Keratinocyte (primary cell): ENCODE data around the gene SUGCT. TPM values are rescaled to one million over a fixed set of nuclear protein-coding genes. Genes with fewer than 3 reads are reported as not detected.

ENCODE experiments used
- DNase-seq: peaks from one replicate; pipeline ENCODE4 v3.0.0-alpha.2; 2011; ENCODE audit warnings: low read depth, missing footprints, low spot score
- FAIRE-seq: peaks from 2 replicates; lab custom pipeline; 2011; peaks lifted over from hg19 to GRCh38; lab: Jason Lieb, UNC
- H2AFZ ChIP-seq: 2 replicates; pipeline ENCODE4 v1.6.0; 2012; ENCODE audit warnings: low read length, control low read depth, inconsistent platforms; ENCODE audit not compliant: control insufficient read depth
- H3K27ac ChIP-seq: 2 replicates; pipeline ENCODE4 v1.5.1; 2011; ENCODE audit warnings: low read length; ENCODE audit not compliant: control insufficient read depth, insufficient read depth
- H3K27me3 ChIP-seq: 3 replicates; pipeline ENCODE4 v1.6.0; 2011; ENCODE audit warnings: low read length; ENCODE audit not compliant: control insufficient read depth, insufficient read depth; ENCODE audit errors: extremely low read depth
- H3K36me3 ChIP-seq, 2 experiments: 2 replicates in 1 of 2; 3 replicates in 1 of 2; pipeline ENCODE4 v1.5.1; 2011; ENCODE audit warnings: low read length in 2 of 2, mild to moderate bottlenecking in 1 of 2; ENCODE audit not compliant: control insufficient read depth in 2 of 2, insufficient read depth in 2 of 2; ENCODE audit errors: extremely low read depth in 1 of 2
- H3K4me1 ChIP-seq: 3 replicates; pipeline ENCODE4 v1.5.1; 2011; ENCODE audit warnings: low read length; ENCODE audit not compliant: control insufficient read depth, insufficient read depth; ENCODE audit errors: extremely low read depth
- H3K4me2 ChIP-seq: 3 replicates; pipeline ENCODE4 v1.6.0; 2011; ENCODE audit warnings: low read depth, low read length; ENCODE audit not compliant: control insufficient read depth, insufficient read depth; ENCODE audit errors: extremely low read depth
- H3K4me3 ChIP-seq, 3 experiments: fragments of 200-600 bp in 1 of 3; sonication (generic) in 1 of 3; 2 replicates in 2 of 3; 3 replicates in 1 of 3; pipeline ENCODE4 v1.5.1; 2011 to 2016; ENCODE audit warnings: low read length in 3 of 3, mild to moderate bottlenecking in 3 of 3, control low read depth in 2 of 3, inconsistent platforms in 1 of 3, low read depth in 1 of 3, mixed read lengths in 1 of 3, mixed run types in 1 of 3, moderate library complexity in 1 of 3; ENCODE audit not compliant: control insufficient read depth in 2 of 3, insufficient read depth in 2 of 3; ENCODE audit errors: extremely low read depth in 1 of 3
- H3K79me2 ChIP-seq: 2 replicates; pipeline ENCODE4 v1.6.0; 2012; ENCODE audit warnings: low read length; ENCODE audit not compliant: control insufficient read depth, insufficient read depth
- H3K9ac ChIP-seq: 3 replicates; pipeline ENCODE4 v1.6.0; 2011; ENCODE audit warnings: low read length; ENCODE audit not compliant: control insufficient read depth, insufficient read depth; ENCODE audit errors: extremely low read depth
- H3K9me1 ChIP-seq: 3 replicates; pipeline ENCODE4 v1.6.0; 2011; ENCODE audit warnings: low read length; ENCODE audit not compliant: control insufficient read depth, insufficient read depth; ENCODE audit errors: extremely low read depth
- H3K9me3 ChIP-seq: 2 replicates; pipeline ENCODE4 v1.5.1; 2012; ENCODE audit warnings: low read depth, low read length; ENCODE audit not compliant: control insufficient read depth
- H4K20me1 ChIP-seq: 3 replicates; pipeline ENCODE4 v1.6.0; 2011; ENCODE audit warnings: low read length; ENCODE audit not compliant: control insufficient read depth, insufficient read depth; ENCODE audit errors: extremely low read depth
- CTCF ChIP-seq, 3 experiments: IDR thresholded peaks in 1 of 3; conservative IDR thresholded peaks in 1 of 3; optimal IDR thresholded peaks in 1 of 3; 2 replicates in 2 of 3; 3 replicates in 1 of 3; pipeline versions ENCODE3 to v1.5.1; 2011; ENCODE audit warnings: low read length in 3 of 3, mild to moderate bottlenecking in 3 of 3, moderate library complexity in 2 of 3, control low read depth in 1 of 3, inconsistent platforms in 1 of 3; ENCODE audit not compliant: insufficient read depth in 2 of 3; ENCODE audit errors: extremely low read depth in 1 of 3
- EZH2 ChIP-seq: IDR thresholded peaks from one replicate; pipeline ENCODE4 v1.6.1; 2012; ENCODE audit warnings: inconsistent platforms, mild to moderate bottlenecking, low read length, moderate library complexity
- dilution Hi-C: fragments of 300-500 bp; cut with MboI; formaldehyde crosslinking; loops from one replicate; pipeline ENCODE4 v1.7.0; 2020; ENCODE audit warnings: low sequenced_read_pairs; ENCODE audit not compliant: extremely low pct_ligation_motif_present
- polyA plus RNA-seq, 5 experiments: library from polyadenylated mRNA; depleted of rRNA in 3 of 5; stranded (reverse) in 3 of 5; stranded (forward) in 1 of 5; unstranded in 1 of 5; fragments of >200 nt; gene quantifications; 1 replicate in 1 of 5; 2 replicates in 3 of 5; 3 replicates in 1 of 5; pipeline versions ENCODE4 v1.2.1 to v1.2.3, GENCODE V29; 2011 to 2012; ENCODE audit warnings: missing spikeins in 2 of 5, low read depth in 1 of 5, low replicate concordance in 1 of 5

The SUGCT gene
- polyA plus RNA-seq, 1 donor (not counting 4 experiments of a cell fraction or from before 2014, with no cell fraction given), result 134 TPM

GRCh38 chr7:40192036-40192435 lies 57.2 kb downstream of the SUGCT start:
- TF ChIP-seq EZH2 (no peak), CTCF (optimal IDR thresholded peaks at IDR 0.05 in 1 of 3, IDR thresholded peaks at IDR 0.05 in 1 of 3, conservative IDR thresholded peaks at IDR 0.05 in 1 of 3; ENCODE audit: extremely low read depth in 1 of 3, insufficient read depth in 2 of 3, low read length in 3 of 3) (no peak)
- Histone ChIP-seq H3K9ac (no peak overlapping the region), H3K4me3 (no peak overlapping the region), H3K4me1 (no peaks in the 10 kb centered on the region), H3K9me3 (no peaks in the 10 kb centered on the region), H3K27me3 (no peaks in the 10 kb centered on the region), H3K79me2 (no peaks in the 10 kb centered on the region), H3K36me3 (no peaks in the 10 kb centered on the region), H3K4me2 (no peak overlapping the region), H3K9me1 (no peaks in the 10 kb centered on the region), H3K27ac (no peak overlapping the region), H4K20me1 (no peaks in the 10 kb centered on the region), H2AFZ (no peak overlapping the region)
- DNase-seq, result no peak
- FAIRE-seq, result no peak
- dilution Hi-C loops, result no loop called here

- dilution Hi-C loops, result no loop called here
- peak; percentile 84 for FAIRE-seq
These were observed 59.9 kb downstream of the SUGCT start for GRCh38 chr7:40194745-40195144.

More at GRCh38 chr7:40194745-40195144, 59.9 kb downstream of the SUGCT start:
- Histone ChIP-seq H3K27me3 (no peaks in the 10 kb centered on the region), H3K9me3 (no peaks in the 10 kb centered on the region), H3K9ac (no peak overlapping the region), H4K20me1 (no peaks in the 10 kb centered on the region), H3K4me2 (no peak overlapping the region), H3K9me1 (no peaks in the 10 kb centered on the region), H3K27ac (no peak overlapping the region), H3K79me2 (no peaks in the 10 kb centered on the region), H2AFZ (peak overlapping the region; percentile 30), H3K4me3 (no peak overlapping the region), H3K4me1 (no peaks in the 10 kb centered on the region), H3K36me3 (no peaks in the 10 kb centered on the region)
- DNase-seq, result no peak
- TF ChIP-seq CTCF (optimal IDR thresholded peaks at IDR 0.05 in 1 of 3, IDR thresholded peaks at IDR 0.05 in 1 of 3, conservative IDR thresholded peaks at IDR 0.05 in 1 of 3; ENCODE audit: extremely low read depth in 1 of 3, insufficient read depth in 2 of 3, low read length in 3 of 3), result no peak
